ENCODE measurements around the gene ACAA1.
A peak's percentile ranks its signal among the peaks of the same experiment; 100 is the strongest.

The ACAA1 gene

GRCh38 chr3:38141173-38141951 lies 4.4 kb upstream of the ACAA1 start:
- no peak overlapping the region for H3K4me3 ChIP-seq (replicated peaks in 1 of 2; ENCODE audit: low read depth in 2 of 2, low read length in 2 of 2)
- DNase-seq (ENCODE audit: low read depth in 2 of 2), result no peak
- TF ChIP-seq CTCF (IDR thresholded peaks at IDR 0.05; ENCODE audit: low read depth, low read length), result no peak

GRCh38 chr3:38140326-38141172 lies 3.6 kb upstream of the ACAA1 start:
- no peak overlapping the region for H3K4me3 ChIP-seq (replicated peaks in 1 of 2; ENCODE audit: low read depth in 2 of 2, low read length in 2 of 2)
- TF ChIP-seq CTCF (IDR thresholded peaks at IDR 0.05; ENCODE audit: low read depth, low read length), result no peak
- no peak for DNase-seq (ENCODE audit: low read depth in 2 of 2)

- H3K4me3 ChIP-seq (replicated peaks in 1 of 2; ENCODE audit: low read depth in 2 of 2, low read length in 2 of 2), result peak overlapping the region; percentile 83 to 86
- no peak for DNase-seq (ENCODE audit: low read depth in 2 of 2)
- no peak for TF ChIP-seq CTCF (IDR thresholded peaks at IDR 0.05; ENCODE audit: low read depth, low read length)
Observed at GRCh38 chr3:38139652-38140051, 2.7 kb upstream of the ACAA1 start.

GRCh38 chr3:38139191-38139590 lies 2.3 kb upstream of the ACAA1 start:
- peak; percentile 17 to 26 for DNase-seq (ENCODE audit: low read depth in 2 of 2)
- H3K4me3 ChIP-seq (replicated peaks in 1 of 2; ENCODE audit: low read depth in 2 of 2, low read length in 2 of 2), result peak overlapping the region; percentile 83 to 86
- no peak for TF ChIP-seq CTCF (IDR thresholded peaks at IDR 0.05; ENCODE audit: low read depth, low read length)

- peak within 1 kb of the TSS; percentile 83 to 86 for H3K4me3 ChIP-seq (replicated peaks in 1 of 2; ENCODE audit: low read depth in 2 of 2, low read length in 2 of 2)
- DNase-seq (ENCODE audit: low read depth in 2 of 2), result peak; percentile 59 to 63
- TF ChIP-seq CTCF (IDR thresholded peaks at IDR 0.05; ENCODE audit: low read depth, low read length), result no peak
Observed at GRCh38 chr3:38138349-38139190, 1.6 kb upstream of the ACAA1 start, which contains the start of gene MYD88. MYD88 (plus strand) TSS chr3:38138661; CDS start chr3:38138701, 40 bp downstream.

- no peak for DNase-seq (ENCODE audit: low read depth in 2 of 2)
- peak overlapping the region; percentile 83 to 86 for H3K4me3 ChIP-seq (replicated peaks in 1 of 2; ENCODE audit: low read depth in 2 of 2, low read length in 2 of 2)
- TF ChIP-seq CTCF (IDR thresholded peaks at IDR 0.05; ENCODE audit: low read depth, low read length), result no peak
Observed at GRCh38 chr3:38137615-38138348, 855 bp upstream of the ACAA1 start.

Data from cardiac fibroblast (primary cell).